GM18517 (cell line): Measurements from ENCODE around the gene P2RY8.
A peak's percentile ranks its signal among the peaks of the same experiment; 100 is the strongest.
"Not testable (repeated sequence)": the region's sequence is repeated elsewhere in the genome, so short reads cannot be mapped to it uniquely, and the experiment has no call there.

ENCODE experiments used
- ATAC-seq: cut with Tn5 transposase; IDR thresholded peaks from one replicate; pipeline ENCODE4 v1.9.1; 2021; ENCODE audit warnings: mild to moderate bottlenecking, moderate library complexity; ENCODE audit not compliant: unreplicated experiment

P2RY8 gene

GRCh38 chrX:1537031-1537715 lies at the start of gene P2RY8:
Gene P2RY8 (minus strand): TSS chrX:1537185. CDS start chrX:1466558, 70,627 bp downstream.
- ATAC-seq = peak; percentile 59

GRCh38 chrX:1584237-1585011 lies 47.4 kb upstream of the P2RY8 start:
- no peak for ATAC-seq

- peak; percentile 59 for ATAC-seq
These were observed 45.9 kb upstream of the P2RY8 start for GRCh38 chrX:1582686-1583437.

GRCh38 chrX:1581132-1581531 lies 44.1 kb upstream of the P2RY8 start:
- ATAC-seq = peak; percentile 50

- no peak for ATAC-seq
These were observed 41.7 kb upstream of the P2RY8 start for GRCh38 chrX:1578511-1579173.

GRCh38 chrX:1577845-1578244 lies 40.9 kb upstream of the P2RY8 start:
- no peak for ATAC-seq

- no peak for ATAC-seq
These were observed 39.4 kb upstream of the P2RY8 start for GRCh38 chrX:1576201-1576992.

- not testable (repeated sequence) for ATAC-seq
These were observed 37.2 kb upstream of the P2RY8 start for GRCh38 chrX:1574181-1574580.

- no peak for ATAC-seq
These were observed 28.0 kb upstream of the P2RY8 start for GRCh38 chrX:1564750-1565683.

- ATAC-seq = not testable (repeated sequence)
These were observed 27.1 kb upstream of the P2RY8 start for GRCh38 chrX:1564077-1564476.

GRCh38 chrX:1561164-1561563 lies 24.2 kb upstream of the P2RY8 start:
- no peak for ATAC-seq

GRCh38 chrX:1558761-1559468 lies 21.9 kb upstream of the P2RY8 start:
- no peak for ATAC-seq

- not testable (repeated sequence) for ATAC-seq
These were observed 20.5 kb upstream of the P2RY8 start for GRCh38 chrX:1557442-1557841.

GRCh38 chrX:1555370-1555769 lies 18.4 kb upstream of the P2RY8 start:
- no peak for ATAC-seq

- ATAC-seq = no peak
These were observed 17.7 kb upstream of the P2RY8 start for GRCh38 chrX:1554469-1555210.

- no peak for ATAC-seq
These were observed 15.1 kb upstream of the P2RY8 start for GRCh38 chrX:1551959-1552546.

GRCh38 chrX:1546691-1547251 lies 9.8 kb upstream of the P2RY8 start:
- ATAC-seq = no peak
